Right renal cortex interstitium (tissue), 3 donors: ENCODE data around the gene ZNF618. TPM values are rescaled to one million over a fixed set of nuclear protein-coding genes. Genes with fewer than 3 reads are reported as not detected.
"Not testable (repeated sequence)": the region's sequence is repeated elsewhere in the genome, so short reads cannot be mapped to it uniquely, and the experiment has no call there.

Source experiments
- DNase-seq, 3 donors: peaks; one replicate each; pipeline ENCODE4 v3.0.0-alpha.2; 2013; ENCODE audit warnings: low read depth in 3 of 3, low spot score in 2 of 3
- polyA plus RNA-seq, 3 donors: library from polyadenylated mRNA; unstranded; fragments of 120-200 nt; gene quantifications; one replicate each; pipeline ENCODE4 v1.2.1, GENCODE V29; 2013; ENCODE audit not compliant: insufficient read length in 3 of 3

The ZNF618 gene
- polyA plus RNA-seq, 3 donors: 39.7 to 41.7 (median 39.9) TPM

DNA sequence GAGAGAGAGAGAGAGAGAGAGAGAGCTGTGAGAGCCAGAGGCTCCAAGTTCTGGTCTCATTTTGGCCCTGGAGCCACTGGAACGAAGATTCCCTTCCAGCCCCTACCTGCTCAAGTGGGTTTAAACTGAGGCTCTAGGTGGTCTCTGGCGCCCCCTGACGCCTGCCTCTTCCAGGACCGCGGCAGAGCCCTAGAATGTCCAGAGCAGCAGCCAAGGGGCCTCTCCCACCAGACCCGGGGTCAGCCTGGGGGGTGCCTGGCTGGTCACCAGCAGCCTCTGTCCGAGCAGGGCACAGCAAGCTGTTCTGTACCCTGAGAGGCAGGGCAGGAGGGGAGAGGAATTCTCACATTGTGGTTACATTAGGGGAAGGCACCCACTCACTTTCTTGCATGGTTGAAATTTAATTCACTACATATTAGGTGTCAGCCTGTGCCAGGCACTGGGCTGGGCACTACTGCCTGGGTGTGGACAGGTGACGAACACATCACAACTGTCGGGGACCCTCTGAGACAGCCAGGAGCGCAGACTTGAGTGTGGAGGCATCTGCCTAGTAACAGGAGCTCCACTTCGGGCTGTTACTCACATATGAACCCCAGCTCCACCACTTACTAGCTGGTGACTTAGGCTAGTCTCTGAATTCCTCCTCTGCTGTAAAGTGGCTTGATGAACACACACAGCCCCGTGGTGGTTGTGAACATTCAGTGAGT is 157.4 kb downstream of the ZNF618 start:
- DNase-seq: no peak

GRCh38 chr9:114034196-114034595 is 158.1 kb downstream of the ZNF618 start:
- DNase-seq: no peak

DNA sequence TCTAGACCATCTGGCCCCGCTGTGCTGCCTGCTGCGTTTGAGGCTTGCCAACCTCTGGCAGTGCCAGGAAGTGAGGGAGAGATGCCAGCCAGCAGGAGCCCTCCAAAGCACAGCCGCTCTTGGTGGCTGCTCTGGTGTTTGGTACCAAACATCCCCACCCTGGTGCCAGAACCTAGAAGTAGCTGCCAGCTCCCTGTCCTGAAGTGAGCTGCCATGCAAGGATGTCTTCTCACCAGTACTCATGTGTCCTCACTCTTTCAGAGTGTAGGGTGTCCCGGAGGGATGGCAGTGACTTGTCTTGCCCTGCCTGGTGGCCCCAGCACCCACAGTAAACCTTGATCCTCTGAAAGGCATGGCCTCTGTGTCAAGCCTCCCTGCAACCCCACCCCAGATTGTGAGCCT is 158.6 kb downstream of the ZNF618 start:
- no peak for DNase-seq

DNA sequence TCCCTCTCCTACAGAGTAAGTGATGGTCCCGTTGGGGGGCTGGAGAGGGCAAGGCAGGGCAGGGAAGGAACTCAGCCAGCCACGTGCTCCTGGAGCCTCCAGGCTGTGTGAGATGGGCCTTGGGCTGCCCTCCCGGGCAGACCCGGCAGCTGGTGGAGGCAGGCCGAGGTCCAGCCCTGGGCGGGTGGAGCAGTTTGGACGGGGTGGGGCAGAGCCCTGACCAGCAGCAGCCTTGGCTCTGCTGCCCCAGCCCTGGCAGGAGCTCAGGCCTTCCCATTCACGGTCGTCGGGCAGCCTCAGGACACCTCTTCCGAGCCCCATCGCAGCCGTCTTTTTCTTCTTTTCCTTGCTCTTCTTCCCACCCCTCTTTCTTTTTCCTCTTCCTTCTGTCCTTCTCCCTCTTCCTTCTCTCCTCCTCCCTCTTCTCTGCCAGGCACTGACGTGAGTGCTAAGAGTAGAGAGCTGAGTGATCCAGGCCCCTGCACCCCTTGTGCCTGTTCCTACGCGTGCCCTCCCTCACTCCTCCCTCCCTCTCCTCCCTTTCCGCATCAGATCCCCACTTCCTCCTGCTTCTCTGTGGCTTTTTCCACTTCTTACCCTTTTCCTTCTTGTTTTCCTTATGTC is 159.2 kb downstream of the ZNF618 start:
- no peak for DNase-seq

DNA sequence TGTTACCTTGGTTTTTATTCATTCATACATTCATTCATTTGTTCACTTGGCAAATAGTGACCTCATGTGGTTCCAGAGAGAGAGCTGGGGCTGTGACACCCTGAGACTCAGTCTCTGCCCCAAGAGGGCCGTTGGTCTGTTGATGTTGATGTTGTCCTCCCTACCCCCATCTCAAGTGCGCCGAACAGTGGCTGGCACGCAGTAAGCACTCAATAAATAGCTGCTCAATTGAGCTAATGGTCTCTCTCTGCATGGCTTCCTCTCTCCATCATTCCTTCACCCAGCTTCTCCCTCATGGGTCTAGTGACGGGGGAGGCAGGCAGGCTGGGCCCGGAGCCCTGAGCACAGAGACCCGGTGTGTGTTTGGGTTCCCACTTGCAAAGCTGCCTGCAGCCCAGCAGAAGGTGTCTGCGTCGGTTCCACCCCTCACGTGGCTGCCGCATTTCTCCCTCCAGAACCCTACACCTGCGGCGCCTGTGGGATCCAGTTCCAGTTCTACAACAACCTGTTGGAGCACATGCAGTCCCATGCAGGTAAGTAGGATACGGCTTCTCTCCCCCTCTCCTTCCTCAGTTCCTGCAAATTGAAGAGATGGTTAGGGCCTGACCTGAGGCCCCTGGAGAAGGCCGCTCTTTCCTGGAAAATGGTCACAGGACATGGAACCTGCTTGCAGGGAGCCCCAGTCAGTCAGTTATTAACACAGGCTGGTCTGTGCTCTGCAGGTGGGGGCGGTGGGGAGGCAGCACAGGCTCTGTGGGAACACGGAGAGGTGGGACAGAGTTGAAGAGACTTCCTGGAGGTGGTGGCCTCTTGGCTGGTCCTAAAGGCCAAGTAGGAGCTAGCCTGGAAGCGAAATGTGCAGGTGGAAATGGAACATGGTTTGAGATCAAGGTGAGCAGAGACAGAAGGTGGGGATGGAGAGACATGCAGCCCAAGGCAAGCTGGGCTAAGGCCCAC is 160.0 kb downstream of the ZNF618 start:
- no peak for DNase-seq

- DNase-seq: no peak
Observed at GRCh38 chr9:114037249-114037648, 161.1 kb downstream of the ZNF618 start.

DNA sequence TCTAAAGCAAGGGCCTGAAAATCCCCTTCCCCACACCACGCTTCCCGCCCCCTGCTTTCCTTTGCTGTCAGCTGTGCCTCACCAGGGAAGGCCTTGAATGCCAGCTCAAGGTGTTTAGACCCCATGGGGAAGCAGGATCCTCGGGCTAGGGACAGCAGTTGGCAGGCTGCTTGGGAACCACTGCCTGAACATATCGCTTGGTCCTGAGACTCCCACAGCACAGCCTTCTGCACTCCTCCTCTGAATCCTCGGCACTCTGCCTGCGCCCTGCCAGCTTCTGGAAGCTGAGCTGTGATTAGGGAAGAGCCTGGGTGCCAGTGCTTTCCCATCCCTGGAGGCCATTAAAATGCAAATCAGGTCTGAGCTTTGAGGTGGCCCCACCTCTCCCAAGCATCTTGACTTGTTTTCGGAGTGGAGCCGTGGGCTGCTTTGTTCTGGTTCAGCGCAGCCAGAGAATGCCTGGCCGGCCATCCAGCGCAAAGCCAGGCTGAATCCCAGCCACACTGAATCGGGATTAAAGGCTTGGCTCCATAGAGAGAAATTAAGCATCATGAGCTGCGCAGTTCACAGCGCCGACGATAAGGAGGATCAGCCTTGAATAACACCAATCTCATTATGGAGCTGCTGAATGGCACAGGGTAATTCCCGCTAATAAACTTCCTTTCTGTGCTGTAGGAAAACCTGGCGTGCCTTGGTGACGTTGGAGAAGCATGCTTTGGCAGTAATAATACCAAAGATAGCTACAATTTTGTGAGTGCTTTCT is 162.0 kb downstream of the ZNF618 start:
- peak; percentile 25 to 59 (median 39) for DNase-seq

GRCh38 chr9:114038724-114039313 is 162.7 kb downstream of the ZNF618 start:
- no peak for DNase-seq

DNA sequence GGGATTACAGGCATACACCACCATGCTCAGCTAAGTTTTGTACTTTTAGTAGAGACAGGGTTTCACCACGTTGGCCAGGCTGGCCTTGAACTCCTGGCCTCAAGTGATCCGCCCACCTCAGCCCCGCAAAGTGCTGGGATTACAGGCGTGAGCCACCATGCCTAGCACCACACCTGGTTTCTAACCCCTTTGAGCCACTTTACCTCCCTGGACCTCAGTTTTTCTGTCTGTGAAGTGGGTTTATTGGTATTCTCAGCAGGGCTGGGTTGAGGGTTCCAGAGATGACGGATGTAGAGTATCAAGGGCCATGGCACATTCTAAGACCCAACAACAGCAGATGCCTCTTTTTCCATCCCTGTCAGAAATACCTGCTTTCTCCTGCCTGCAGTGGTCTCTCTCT is 163.4 kb downstream of the ZNF618 start:
- no peak for DNase-seq

DNA sequence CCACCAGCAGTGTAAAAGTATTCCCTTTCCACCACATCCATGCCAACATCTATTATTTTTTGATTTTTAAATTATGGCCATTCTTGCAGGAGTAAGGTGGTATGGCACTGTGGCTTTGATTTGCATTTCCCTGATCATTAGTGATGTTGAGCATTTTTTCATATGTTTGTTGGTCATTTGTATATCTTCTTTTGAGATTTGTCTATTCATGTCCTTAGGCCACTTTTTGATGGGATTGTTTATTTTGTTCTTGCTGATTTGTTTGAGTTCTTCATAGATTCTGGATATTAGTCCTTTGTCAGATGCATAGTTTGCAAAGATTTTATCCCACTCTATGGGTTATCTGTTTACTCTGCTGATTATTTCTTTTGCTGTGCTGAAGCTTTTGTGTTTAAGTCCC is 167.6 kb downstream of the ZNF618 start:
- DNase-seq: not testable (repeated sequence)

GRCh38 chr9:114046237-114046755 is 170.2 kb downstream of the ZNF618 start:
- DNase-seq: no peak

- no peak for DNase-seq
Observed at GRCh38 chr9:114046875-114047274, 170.8 kb downstream of the ZNF618 start.

GRCh38 chr9:114047717-114048116 is 171.6 kb downstream of the ZNF618 start:
- no peak for DNase-seq

- no peak for DNase-seq
Observed at GRCh38 chr9:114048533-114049415, 172.7 kb downstream of the ZNF618 start.

GRCh38 chr9:114049441-114050225 is 173.5 kb downstream of the ZNF618 start:
- DNase-seq: no peak

- no peak for DNase-seq
Observed at GRCh38 chr9:114050226-114050568, 174.1 kb downstream of the ZNF618 start.

- DNase-seq: no peak
Observed at GRCh38 chr9:114050646-114051045, 174.5 kb downstream of the ZNF618 start.

- DNase-seq: no peak
Observed at GRCh38 chr9:114051281-114051680, 175.2 kb downstream of the ZNF618 start.
